ENCODE results near the gene CHKA. TPM values are rescaled to one million over a fixed set of nuclear protein-coding genes. Genes with fewer than 3 reads are reported as not detected.
A peak's percentile ranks its signal among the peaks of the same experiment; 100 is the strongest.

The CHKA gene
- total and polyA plus RNA-seq, 9 of the 15 experiments (the other 6 are each of a cell fraction or from before 2014, with no cell fraction given), result 3.6 to 37.0 (median 30.2) TPM

- peak; percentile 18; the same call in 1 of the 2 replicates for TF ChIP-seq ZNF592 (IDR thresholded peaks at IDR 0.05)
- TF ChIP-seq SMAD4 (CRISPR knock-in tag; conservative IDR thresholded peaks at IDR 0.05), result no peak; the same call in 1 of the 2 replicates
- TF ChIP-seq PCBP1 (IDR thresholded peaks at IDR 0.05; ENCODE audit: low read depth, low read length, poor library complexity, severe bottlenecking), result no peak
- TF ChIP-seq CAMTA2 (CRISPR knock-in tag; conservative IDR thresholded peaks at IDR 0.05), result no peak
- TF ChIP-seq NCOA2 (IDR thresholded peaks at IDR 0.05; ENCODE audit: partially characterized antibody in 2 of 2), result peak in 1 of 2 experiments; percentile 31
- no peak for TF ChIP-seq ZC3H4 (CRISPR knock-in tag; IDR thresholded peaks at IDR 0.05; ENCODE audit: borderline replicate concordance)
- no peak for TF ChIP-seq ZNF551 (CRISPR knock-in tag; IDR thresholded peaks at IDR 0.05)
- TF ChIP-seq TCF7 (IDR thresholded peaks at IDR 0.05; ENCODE audit: borderline replicate concordance), result peak; percentile 93
- peak; percentile 67 to 70; a peak in 3 of 4 replicates for TF ChIP-seq KDM1A (IDR thresholded peaks at IDR 0.05)
- no peak for TF ChIP-seq ZNF311 (CRISPR knock-in tag; IDR thresholded peaks at IDR 0.05)
- TF ChIP-seq RBFOX2 (IDR thresholded peaks at IDR 0.05; ENCODE audit: low read depth, low read length), result no peak
- peak; percentile 53; the same call in 1 of the 2 replicates for TF ChIP-seq POLR2AphosphoS5 (IDR thresholded peaks at IDR 0.05; ENCODE audit: control insufficient read depth, insufficient read depth, low read depth, low read length)
- TF ChIP-seq ESRRA (IDR thresholded peaks at IDR 0.05; ENCODE audit: borderline replicate concordance, low read depth), result no peak
- TF ChIP-seq CBFA2T3 (IDR thresholded peaks at IDR 0.05), result peak; percentile 79
- peak; percentile 94 for TF ChIP-seq ZFP36 (IDR thresholded peaks at IDR 0.05; ENCODE audit: low read depth, low read length, partially characterized antibody)
- no peak for TF ChIP-seq ZNF707 (CRISPR knock-in tag; conservative IDR thresholded peaks at IDR 0.05)
- no peak for TF ChIP-seq ZNF239 (CRISPR knock-in tag; IDR thresholded peaks at IDR 0.05)
- no peak for TF ChIP-seq ZNF274 (IDR thresholded peaks at IDR 0.05; ENCODE audit: borderline replicate concordance, low read depth, low read length)
- TF ChIP-seq ZKSCAN3 (CRISPR knock-in tag; IDR thresholded peaks at IDR 0.05), result no peak
- no peak for TF ChIP-seq NR2C1 (IDR thresholded peaks at IDR 0.05)
- TF ChIP-seq NR2C1 (tag; IDR thresholded peaks at IDR 0.05), result no peak
- TF ChIP-seq HDAC2 (IDR thresholded peaks at IDR 0.05), result peak; percentile 77; the same call in 1 of the 2 replicates
- no peak for TF ChIP-seq ZSCAN32 (CRISPR knock-in tag; IDR thresholded peaks at IDR 0.05)
- TF ChIP-seq NFE2 (IDR thresholded peaks at IDR 0.05; ENCODE audit: low read depth), result no peak
- peak; percentile 38; the same call in 1 of the 2 replicates for TF ChIP-seq FOXM1 (IDR thresholded peaks at IDR 0.05; ENCODE audit: low read depth)
- TF ChIP-seq FOXM1 (CRISPR knock-in tag; IDR thresholded peaks at IDR 0.05; ENCODE audit: low read depth), result no peak
- no peak for TF ChIP-seq HMGN3 (IDR thresholded peaks at IDR 0.05; ENCODE audit: borderline replicate concordance, extremely low read depth, insufficient read length, low read depth, low read length)
Measured at GRCh38 chr11:68099474-68100405, 21.4 kb downstream of the CHKA start (continued).
